Suppressor macrophage (primary cell): ENCODE results near the gene SNAI1.
"Not testable (repeated sequence)": the region's sequence is repeated elsewhere in the genome, so short reads cannot be mapped to it uniquely, and the experiment has no call there.

ENCODE experiments used
- DNase-seq, 4 experiments: peaks; one replicate each; pipeline ENCODE4 v3.0.0-alpha.2; 2020 to 2022
- total RNA-seq, 17 experiments: gene quantifications; one replicate each; lab custom pipeline; 2026; ENCODE audit warnings: mixed read lengths in 6 of 17, inconsistent platforms in 3 of 17; lab: John Stamatoyannopoulos, UW

The SNAI1 gene
- total RNA-seq, result 0.15 to 38.6 (median 2.1) reads per million in 17 experiments

DNA sequence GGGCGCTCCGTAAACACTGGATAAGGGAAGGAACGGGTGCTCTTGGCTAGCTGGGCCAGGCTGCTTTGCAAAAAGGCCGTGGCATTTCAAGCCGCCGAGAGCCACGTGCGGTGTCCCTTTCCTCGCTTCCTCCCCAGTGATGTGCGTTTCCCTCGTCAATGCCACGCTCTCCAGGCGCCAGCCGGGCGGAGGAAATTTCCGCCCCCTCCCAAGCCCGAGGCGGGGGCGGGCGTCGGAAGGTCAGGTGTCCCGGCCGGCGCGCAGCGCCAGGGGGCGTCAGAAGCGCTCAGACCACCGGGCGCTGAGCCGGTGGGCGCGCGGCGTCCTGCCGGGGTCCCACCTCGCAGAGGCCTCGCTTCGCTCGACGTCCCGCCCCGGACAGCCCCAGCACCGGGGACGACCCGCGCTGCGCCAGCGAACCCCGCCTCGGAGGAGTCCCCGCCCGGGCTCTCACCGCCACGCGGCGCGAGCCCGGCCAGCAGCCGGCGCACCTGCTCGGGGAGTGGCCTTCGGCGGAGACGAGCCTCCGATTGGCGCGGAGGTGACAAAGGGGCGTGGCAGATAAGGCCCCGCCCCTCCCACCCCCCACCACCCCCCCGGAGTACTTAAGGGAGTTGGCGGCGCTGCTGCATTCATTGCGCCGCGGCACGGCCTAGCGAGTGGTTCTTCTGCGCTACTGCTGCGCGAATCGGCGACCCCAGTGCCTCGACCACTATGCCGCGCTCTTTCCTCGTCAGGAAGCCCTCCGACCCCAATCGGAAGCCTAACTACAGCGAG is at the start of gene SNAI1:
Gene SNAI1, plus strand, starts transcription at position 635 of the 777 bp plus-strand sequence. Its CDS starts 80 bp downstream, at position 715.
- peak; percentile 77 to 90 (median 86) for DNase-seq

DNA sequence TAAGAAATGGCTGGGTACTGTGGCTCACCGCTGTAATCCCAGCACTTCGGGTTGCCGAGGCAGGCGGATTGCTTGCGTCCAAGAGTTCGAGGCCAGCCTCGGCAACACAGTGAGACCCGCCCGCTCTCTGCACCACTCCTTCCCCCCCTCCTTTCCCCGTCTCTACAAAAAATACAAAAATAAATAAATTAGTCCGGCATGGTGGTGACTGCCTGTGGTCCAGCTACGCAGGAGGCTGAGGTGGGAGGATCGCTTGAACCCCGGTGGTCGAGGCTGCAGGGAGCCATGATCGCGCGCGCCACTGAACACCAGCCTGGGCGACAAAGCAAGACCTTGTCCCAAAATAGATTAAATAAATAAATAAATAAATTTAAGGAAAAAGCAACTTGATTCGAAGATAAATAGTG is 47.0 kb upstream of the SNAI1 start:
- DNase-seq, result no peak

DNA sequence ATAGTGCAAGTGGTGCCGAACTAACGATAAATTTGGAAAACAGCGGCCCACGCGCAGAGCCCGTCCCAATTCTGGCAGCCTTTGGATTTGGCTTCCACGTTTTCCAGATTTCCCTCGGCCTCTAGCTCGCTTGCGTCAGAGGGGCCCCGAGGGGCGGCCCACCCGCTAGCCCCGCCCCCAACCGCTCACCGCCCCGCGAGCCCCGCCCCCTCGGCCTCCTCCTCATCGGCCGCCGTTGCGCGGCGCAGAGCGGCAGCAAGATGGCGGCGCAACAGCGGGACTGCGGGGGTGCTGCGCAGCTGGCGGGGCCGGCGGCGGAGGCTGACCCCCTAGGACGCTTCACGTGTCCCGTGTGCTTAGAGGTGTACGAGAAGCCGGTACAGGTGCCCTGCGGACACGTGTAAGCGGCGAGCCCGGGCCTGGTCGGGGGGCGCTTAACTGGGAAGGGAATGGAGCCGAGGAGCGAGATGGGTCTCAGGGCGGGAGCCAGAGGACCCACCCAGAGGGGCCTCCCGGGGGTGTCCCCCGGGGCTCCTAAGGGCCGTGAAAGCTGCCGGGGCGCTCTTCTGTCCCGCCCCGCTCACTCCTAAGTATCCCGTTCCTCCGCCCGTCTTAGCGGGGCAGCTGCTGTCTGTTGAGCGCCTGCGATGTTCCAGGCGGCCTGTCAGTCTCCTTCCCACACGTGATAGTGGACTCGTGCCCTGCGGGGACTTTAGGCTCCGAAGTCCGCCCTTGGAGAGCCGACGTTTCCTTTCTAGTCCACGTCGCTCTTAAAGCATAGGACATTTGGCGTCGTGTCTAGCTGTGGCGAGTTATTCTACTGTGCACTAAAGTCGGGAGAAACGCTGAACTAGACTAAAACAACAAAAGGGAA is 46.4 kb upstream of the SNAI1 start, which contains the start of gene RNF114:
Gene RNF114, plus strand, starts transcription at position 245 of the 874 bp plus-strand sequence. Its CDS starts 16 bp downstream, at position 261.
- DNase-seq, result peak; percentile 95 to 99 (median 97)

DNA sequence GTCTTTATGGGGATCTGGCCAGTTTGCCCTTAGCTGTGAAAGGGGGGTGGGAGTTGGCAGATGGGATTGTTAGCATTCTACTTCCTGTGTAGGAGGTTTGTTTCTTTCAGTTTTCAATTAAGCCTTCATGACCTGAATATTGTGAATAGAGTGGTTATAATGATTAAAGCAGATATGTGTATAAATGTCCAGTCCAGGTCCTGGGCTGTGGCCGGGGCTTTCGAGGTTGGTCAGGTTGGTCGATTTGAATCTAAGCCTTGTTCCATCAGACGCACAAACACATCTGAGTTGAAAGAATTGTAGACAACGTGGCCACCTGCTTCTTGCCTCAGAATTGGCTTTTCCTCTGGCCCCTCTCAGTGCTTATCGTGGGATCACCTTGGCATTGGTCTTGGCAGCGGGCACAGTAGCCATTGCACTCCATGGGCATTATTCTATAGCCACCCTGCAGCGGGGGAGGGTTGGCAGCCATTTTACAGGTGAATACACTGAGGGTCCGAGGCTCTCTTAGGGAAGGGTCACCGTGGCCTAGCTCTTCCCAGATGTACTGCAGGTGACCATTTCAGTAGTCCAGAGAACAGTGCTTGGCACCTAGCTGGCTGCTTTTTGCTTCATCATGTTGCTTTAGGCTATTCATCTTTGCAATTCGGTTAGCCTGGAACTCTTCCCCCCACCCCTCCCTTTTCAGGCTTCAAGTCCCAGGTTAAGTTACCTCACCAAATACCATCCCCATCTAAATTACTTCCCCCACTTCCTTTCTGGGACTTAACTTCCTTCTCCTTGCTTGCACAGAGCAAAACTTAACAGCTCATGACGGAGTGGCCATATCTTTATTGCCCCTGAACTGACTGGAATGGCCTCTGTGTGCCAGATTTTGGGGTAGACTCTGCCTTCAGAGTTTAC is 45.5 kb upstream of the SNAI1 start:
- DNase-seq, result peak in 3 of 4 experiments; percentile 35 to 55 (median 49)

DNA sequence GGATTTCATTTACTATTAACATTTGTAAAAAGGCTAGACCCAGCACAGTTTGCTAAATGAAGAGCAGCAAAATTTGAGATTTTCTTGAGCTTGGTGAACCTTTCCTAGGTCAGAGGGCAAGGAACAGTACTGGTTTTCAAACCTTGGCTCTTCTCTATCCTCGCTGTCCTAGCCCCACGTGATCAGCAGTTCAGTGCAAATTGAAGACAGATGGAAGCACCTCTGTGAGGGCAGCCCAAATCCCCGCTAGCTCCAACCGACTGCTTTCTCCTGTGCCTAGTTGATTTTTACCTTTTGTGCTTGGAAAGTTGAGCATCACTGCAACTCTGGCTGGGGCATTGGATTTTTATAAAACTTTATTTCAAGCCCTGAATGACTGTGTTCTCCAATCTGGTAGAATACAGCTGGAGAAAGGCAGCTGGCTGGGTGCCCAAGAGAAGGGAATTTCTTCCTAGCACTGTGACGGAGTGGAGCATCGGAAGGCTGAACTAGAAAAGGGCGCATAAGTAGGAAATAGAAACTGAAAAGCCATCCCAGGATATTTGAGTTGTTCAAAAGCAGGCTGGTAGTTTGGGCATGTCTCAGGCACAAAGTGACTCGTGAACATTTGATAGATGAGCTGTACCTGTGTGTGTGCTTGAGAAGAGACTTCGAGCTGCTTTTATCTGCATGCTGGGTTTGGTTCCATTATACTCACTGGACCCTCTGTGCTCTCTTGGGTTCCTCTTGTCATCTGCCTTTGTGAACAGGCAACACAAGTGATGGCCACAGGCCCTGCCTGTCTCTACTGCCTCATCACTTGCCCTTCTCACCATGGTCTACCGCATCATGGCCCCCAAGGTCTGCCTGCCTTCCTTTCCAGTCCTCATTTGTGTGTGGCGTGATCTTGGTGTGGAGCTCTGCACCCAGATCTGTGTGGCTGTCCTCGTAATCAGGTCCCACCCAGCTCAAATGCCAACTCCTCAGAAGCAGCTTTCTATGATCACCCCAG is 44.3 kb upstream of the SNAI1 start:
- DNase-seq, result no peak

DNA sequence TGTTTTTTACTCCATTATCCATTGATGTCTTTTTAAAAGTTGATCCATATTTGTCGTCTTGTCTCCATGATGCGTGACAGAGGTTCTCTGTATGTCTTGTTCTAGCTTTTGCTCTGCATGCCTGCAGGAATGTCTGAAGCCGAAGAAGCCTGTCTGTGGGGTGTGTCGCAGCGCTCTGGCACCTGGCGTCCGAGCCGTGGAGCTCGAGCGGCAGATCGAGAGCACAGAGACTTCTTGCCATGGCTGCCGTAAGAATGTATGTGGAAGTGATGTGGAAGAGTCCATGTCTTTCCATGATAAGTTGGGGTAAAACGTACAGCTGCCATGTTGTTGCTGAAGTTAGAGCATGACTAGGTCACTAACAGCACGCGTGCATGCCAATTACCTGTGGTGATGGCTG is 41.3 kb upstream of the SNAI1 start:
- no peak for DNase-seq

DNA sequence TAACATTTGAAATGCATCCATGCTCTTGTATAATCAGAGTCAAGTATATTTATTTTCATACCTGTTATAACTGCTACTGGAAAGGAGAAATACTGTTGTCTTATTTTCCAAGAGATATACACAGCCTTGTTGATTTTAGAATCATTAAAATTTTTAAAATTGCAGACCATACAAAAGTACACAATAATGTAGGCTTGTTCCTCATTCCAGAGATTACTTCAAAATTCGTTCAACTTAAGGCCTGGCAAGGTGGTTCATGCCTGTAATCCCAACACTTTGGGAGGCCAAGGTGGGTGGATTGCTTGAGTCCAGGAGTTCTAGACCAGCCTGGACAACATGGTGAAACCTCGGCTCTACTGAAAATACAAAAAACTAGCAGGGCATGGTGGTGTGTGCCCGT is 40.5 kb upstream of the SNAI1 start:
- no peak for DNase-seq

DNA sequence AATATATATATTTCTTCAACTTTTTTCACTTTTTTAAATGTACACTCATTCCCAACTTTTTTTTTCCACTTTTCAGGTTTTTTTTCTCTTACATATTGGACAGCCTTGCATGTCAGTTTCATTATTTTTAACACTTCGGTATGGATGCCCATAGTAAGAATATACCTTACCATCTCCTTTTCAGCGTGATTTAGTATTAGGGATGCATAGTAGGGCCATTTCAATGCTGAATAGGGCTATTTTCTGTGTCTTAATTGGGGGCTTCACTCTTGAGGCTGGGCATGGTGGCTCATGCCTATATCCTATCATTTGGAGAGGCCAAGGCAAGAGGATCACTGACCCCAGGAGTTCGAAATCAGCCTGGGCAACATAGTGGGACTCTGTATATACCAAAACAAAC is 39.8 kb upstream of the SNAI1 start:
- no peak for DNase-seq

DNA sequence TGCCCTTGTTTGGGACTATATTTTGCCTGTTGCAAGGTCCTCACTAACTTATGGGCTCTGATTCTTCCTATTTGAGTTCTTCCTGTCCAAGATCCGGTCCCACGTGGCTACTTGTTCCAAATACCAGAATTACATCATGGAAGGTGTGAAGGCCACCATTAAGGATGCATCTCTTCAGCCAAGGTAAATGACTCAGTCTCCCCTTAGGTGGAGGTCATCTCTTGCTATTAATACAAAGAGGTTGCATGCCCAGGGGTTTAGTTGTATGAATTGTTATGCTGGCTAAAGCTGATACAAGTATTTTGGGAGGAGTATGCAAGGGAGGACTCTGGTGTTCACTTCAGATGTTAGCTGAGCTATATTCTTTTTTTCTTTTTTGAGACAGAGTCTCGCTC is 37.5 kb upstream of the SNAI1 start:
- DNase-seq, result no peak

DNA sequence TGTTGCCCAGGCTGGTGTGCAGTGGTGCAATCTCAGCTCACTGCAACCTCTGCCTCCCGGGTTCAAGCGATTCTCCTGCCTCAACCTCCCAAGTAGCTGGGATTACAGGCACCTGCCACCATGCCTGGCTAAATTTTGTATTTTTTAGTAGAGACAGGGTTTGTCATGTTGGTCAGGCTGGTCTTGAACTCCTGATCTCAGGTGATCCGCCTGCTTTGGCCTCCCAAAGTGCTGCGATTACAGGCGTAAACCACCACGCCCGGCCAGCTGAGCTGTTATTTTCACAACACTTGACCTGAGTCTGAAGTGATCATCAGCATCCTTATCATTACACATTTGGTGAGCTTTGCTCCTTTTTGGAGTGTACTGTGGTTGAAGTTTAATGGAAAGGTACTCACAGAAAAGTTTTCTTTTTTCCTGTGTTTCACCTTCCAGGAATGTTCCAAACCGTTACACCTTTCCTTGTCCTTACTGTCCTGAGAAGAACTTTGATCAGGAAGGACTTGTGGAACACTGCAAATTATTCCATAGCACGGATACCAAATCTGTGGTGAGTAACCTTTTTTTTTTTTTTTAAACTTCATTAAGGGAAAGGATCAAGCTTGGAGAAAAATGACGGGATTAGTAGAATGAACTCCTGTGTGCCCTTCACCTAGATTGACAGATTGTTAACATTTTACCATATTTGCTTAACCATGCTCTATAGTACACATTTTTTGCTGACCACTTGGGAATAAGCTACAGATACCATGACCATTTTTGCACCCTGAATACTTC is 36.9 kb upstream of the SNAI1 start:
- no peak for DNase-seq

DNA sequence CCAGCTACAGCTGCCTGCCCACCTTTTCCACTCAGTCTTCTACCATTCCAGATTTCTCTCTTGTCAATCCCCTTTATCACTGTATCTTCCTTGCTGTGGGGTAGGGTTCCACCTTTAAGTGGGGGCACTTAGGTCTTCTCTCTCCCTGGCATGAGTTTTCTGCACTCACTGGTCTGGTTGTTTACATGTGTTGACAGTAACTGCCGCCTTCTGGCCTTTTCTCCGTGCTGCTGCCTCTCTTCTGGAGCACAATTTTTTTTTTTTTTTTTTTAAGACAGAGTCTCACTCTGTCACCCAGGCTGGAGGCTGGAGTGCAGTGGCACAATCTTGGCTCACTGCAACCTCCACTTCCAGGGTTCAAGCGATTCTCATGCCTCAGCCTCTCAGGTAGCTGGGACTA is 34.6 kb upstream of the SNAI1 start:
- no peak for DNase-seq

DNA sequence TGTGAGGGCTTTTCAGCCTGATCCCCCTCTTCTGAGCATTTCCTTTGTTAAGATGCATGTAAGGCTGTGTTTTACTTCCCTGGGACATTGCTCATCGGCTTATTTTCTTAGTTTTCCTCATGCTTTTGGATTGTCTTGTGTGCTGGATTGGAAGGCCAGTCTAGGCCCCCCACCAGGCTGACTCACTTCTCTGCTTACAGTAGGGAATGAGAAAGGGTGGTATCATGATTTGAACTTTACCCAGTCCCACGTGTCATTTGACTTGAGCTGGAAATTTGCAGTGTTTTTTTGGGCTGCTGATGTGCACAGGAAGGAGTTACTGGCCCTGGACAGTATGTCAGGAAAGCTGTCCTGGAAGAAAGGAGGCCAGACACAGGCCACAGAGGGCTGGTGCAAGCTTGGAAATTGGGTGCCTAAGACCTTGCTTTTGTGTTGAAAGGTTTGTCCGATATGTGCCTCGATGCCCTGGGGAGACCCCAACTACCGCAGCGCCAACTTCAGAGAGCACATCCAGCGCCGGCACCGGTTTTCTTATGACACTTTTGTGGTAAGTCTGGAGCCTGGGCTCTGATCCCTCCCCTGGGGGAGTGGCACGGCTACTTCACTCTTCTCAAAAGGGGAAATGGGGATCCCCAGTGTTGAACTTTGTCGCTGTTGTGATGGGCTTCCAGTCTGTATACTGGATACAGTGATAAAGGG is 33.8 kb upstream of the SNAI1 start:
- DNase-seq, result peak in 2 of 4 experiments; percentile 20 to 26

DNA sequence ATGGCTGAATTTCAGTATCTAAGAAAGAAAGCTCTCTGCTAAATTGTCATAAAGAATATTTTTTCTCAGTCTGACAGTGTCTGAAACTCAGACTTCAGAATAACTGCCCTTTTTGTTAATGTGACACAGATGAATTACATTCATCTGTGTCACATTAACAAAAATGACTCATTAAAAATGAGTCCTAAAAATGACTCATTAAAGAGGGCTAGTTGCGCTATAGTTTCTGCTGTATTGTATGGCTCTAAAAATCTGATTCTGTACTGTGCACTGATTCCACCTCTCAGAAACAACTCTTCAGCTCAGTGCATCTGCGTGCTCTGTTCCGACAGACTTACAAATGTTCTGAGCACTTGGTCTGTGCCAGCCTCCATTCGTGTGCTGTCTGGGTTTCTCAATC is 31.6 kb upstream of the SNAI1 start:
- no peak for DNase-seq

DNA sequence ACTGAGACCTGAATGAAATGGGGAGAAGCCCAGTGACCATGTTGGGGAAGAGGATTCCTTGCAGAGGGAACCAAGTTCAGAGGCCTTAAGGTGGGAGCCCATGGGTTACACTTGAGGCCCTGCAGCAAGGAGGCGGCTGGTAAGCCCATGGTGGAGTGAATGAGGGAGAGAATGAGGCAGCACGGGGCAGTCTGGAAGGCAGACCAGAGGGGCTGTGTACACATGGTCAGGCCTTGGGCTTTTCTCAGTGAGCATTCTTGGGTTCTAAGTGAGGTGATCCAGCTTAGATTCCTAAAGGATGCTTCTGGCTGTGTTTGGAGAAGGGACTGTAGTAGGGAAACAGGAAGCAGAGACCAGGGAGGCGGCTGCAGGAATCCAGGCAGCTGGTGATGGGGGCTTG is 27.6 kb upstream of the SNAI1 start:
- DNase-seq, result no peak

DNA sequence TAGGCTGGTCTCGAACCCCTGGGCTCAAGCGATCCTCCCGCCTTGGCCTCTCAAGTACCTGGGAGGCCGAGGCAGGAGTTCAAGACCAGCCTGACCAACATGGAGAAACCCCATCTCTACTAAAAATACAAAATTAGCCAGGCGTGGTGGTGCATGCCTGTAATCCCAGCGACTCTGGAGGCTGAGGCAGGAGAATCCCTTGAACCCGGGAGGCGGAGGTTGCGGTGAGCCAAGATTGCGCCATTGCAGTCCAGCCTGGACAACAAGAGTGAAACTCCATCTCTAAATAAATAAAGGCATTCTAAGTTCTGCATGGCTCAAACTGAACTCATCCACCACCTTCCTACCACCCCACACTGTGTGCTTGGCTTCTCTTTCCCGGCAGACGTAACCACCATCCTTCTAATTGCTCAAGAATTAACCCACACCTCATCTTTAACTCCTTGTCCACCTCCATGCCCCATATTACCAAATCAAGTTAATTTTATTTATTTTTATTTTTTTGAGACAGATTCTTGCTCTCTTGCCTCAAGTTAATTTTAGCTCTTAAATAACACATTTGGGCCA is 26.9 kb upstream of the SNAI1 start:
- DNase-seq, result not testable (repeated sequence)

DNA sequence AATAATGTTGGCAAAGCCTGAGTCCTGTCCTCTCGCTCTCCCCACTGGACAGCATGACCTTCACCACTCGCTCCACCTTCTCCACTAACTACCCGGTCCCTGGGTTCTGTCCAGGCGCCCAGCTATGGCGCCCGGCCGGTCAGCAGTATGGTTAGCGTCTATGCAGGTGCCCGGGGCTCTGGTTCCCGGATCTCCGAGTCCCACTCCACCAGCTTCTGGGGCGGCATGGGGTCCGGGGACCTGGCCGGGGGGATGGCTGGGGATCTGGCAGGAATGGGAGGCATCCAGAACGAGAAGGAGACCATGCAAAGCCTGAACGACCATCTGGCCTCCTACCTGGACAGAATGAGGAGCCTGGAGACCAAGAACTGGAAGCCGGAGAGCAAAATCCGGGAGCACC is 26.1 kb upstream of the SNAI1 start:
- no peak for DNase-seq

DNA sequence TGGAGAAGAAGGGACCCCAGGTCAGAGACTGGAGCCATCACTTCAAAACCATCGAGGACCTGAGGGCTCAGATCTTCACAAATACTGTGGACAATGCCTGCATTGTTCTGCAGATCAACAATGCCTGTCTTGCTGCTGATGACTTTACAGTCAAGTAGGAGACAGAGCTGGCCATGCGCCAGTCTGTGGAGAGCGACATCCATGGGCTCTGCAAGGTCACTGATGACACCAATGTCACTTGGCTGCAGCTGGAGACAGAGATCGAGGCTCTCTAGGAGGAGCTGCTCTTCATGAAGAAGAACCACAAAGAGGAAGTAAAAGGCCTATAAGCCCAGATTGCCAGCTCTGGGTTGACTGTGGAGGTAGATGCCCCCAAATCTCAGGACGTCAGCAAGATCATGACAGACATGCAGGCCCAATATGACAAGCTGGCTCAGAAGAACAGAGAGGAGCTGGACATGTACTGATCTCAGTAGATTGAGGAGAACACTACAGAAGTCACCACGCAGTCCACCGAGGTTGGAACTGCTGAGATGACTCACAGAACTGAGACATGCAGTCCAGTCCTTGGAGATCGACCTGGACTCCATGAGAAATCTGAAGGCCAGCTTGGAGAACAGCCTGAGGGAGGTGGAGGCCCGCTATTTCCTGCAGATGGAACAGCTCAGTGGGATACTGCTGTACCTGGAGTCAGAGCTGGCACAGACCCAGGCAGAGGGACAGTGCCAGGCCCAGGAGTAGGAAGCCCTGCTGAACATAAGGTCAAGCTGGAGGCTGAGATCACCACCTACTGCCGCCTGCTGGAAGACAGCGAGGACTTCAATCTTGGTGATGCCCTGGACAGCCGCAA is 25.5 kb upstream of the SNAI1 start:
- DNase-seq, result peak; percentile 51 to 75 (median 66)

DNA sequence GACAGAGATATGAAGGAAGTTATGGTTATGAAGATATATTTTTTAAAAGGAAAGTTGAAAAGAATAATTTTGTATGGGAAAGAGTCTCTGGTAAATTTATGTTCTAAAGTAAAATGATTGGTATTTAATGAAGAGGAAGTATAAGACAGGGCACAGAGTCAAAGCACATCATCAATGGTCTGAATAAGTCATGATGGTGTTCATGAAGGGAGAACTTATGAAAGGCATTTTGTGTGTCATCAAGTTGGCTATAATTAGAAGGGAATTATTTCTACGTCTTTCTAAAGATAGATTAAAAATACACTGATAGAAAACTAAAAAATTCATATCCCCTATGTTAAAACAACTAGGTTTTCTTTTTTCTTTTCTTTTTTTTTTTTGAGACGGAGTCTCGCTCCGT is 21.4 kb upstream of the SNAI1 start:
- DNase-seq, result peak in 1 of 4 experiments; percentile 26
